Measurements from ENCODE around the gene EDAR.

The EDAR gene

GRCh38 chr2:108965540-108966289 lies 23.3 kb downstream of the EDAR start:
- no peak for DNase-seq

GRCh38 chr2:108963057-108963456 lies 26.0 kb downstream of the EDAR start:
- DNase-seq = no peak

GRCh38 chr2:108961796-108962195 lies 27.2 kb downstream of the EDAR start:
- DNase-seq = no peak

GRCh38 chr2:108960006-108960405 lies 29.0 kb downstream of the EDAR start:
- no peak for DNase-seq

GRCh38 chr2:108959401-108959800 lies 29.6 kb downstream of the EDAR start:
- DNase-seq = no peak

- DNase-seq = no peak
Measured at GRCh38 chr2:108958632-108959341, 30.2 kb downstream of the EDAR start.

- DNase-seq = no peak
Measured at GRCh38 chr2:108958002-108958401, 31.0 kb downstream of the EDAR start.

- DNase-seq = no peak
Measured at GRCh38 chr2:108956375-108956774, 32.6 kb downstream of the EDAR start.

- no peak for DNase-seq
Measured at GRCh38 chr2:108950369-108951135, 38.5 kb downstream of the EDAR start.

GRCh38 chr2:108949316-108950239 lies 39.4 kb downstream of the EDAR start:
- no peak for DNase-seq

GRCh38 chr2:108947271-108947907 lies 41.6 kb downstream of the EDAR start:
- DNase-seq = no peak

- DNase-seq = no peak
Measured at GRCh38 chr2:108946442-108946841, 42.6 kb downstream of the EDAR start.

GRCh38 chr2:108945969-108946368 lies 43.1 kb downstream of the EDAR start:
- DNase-seq = no peak

- DNase-seq = no peak
Measured at GRCh38 chr2:108944601-108945331, 44.3 kb downstream of the EDAR start.

GRCh38 chr2:108943751-108944150 lies 45.3 kb downstream of the EDAR start:
- DNase-seq = no peak

GRCh38 chr2:108942888-108943287 lies 46.1 kb downstream of the EDAR start:
- no peak for DNase-seq

- DNase-seq = no peak
Measured at GRCh38 chr2:108942231-108942825, 46.7 kb downstream of the EDAR start.

- no peak for DNase-seq
Measured at GRCh38 chr2:108941767-108942166, 47.3 kb downstream of the EDAR start.

GRCh38 chr2:108941161-108941665 lies 47.8 kb downstream of the EDAR start:
- DNase-seq = no peak

GRCh38 chr2:108940156-108940555 lies 48.9 kb downstream of the EDAR start:
- no peak for DNase-seq
